ENCODE data around the gene WWC2. TPM values are rescaled to one million over a fixed set of nuclear protein-coding genes. Genes with fewer than 3 reads are reported as not detected.

The WWC2 gene
- total RNA-seq, 1 donor from 2014 or later, result 46.2 TPM

GRCh38 chr4:183100298-183100599 lies 1.2 kb downstream of the WWC2 start:
- peak overlapping the region; percentile 75 for H3K4me3 ChIP-seq (ENCODE audit: low read depth, low read length)
- DNase-seq (ENCODE audit: low read depth), result no peak
- no peak for TF ChIP-seq CTCF (conservative IDR thresholded peaks at IDR 0.05; ENCODE audit: low read depth, low read length)

- H3K4me3 ChIP-seq (ENCODE audit: low read depth, low read length), result peak overlapping the region; percentile 75
- DNase-seq (ENCODE audit: low read depth), result no peak
- TF ChIP-seq CTCF (conservative IDR thresholded peaks at IDR 0.05; ENCODE audit: low read depth, low read length), result no peak
These were observed 1.8 kb downstream of the WWC2 start for GRCh38 chr4:183100827-183101226.

GRCh38 chr4:183101956-183102480 lies 3.0 kb downstream of the WWC2 start:
- no peak for DNase-seq (ENCODE audit: low read depth)
- TF ChIP-seq CTCF (conservative IDR thresholded peaks at IDR 0.05; ENCODE audit: low read depth, low read length), result no peak
- H3K4me3 ChIP-seq (ENCODE audit: low read depth, low read length), result no peak overlapping the region

- no peak overlapping the region for H3K4me3 ChIP-seq (ENCODE audit: low read depth, low read length)
- TF ChIP-seq CTCF (conservative IDR thresholded peaks at IDR 0.05; ENCODE audit: low read depth, low read length), result no peak
- no peak for DNase-seq (ENCODE audit: low read depth)
These were observed 6.0 kb downstream of the WWC2 start for GRCh38 chr4:183105092-183105491.

- TF ChIP-seq CTCF (conservative IDR thresholded peaks at IDR 0.05; ENCODE audit: low read depth, low read length), result peak; percentile 30
These were observed 7.8 kb downstream of the WWC2 start for GRCh38 chr4:183106839-183107238.

GRCh38 chr4:183107891-183108459 lies 8.9 kb downstream of the WWC2 start:
- DNase-seq (ENCODE audit: low read depth), result no peak
- no peak overlapping the region for H3K4me3 ChIP-seq (ENCODE audit: low read depth, low read length)
- peak; percentile 9 for TF ChIP-seq CTCF (conservative IDR thresholded peaks at IDR 0.05; ENCODE audit: low read depth, low read length)

More at GRCh38 chr4:183106839-183107238, 7.8 kb downstream of the WWC2 start:
- H3K4me3 ChIP-seq (ENCODE audit: low read depth, low read length), result no peak overlapping the region
- no peak for DNase-seq (ENCODE audit: low read depth)

- no peak for DNase-seq (ENCODE audit: low read depth)
- no peak for TF ChIP-seq CTCF (conservative IDR thresholded peaks at IDR 0.05; ENCODE audit: low read depth, low read length)
- no peak overlapping the region for H3K4me3 ChIP-seq (ENCODE audit: low read depth, low read length)
These were observed 11.2 kb downstream of the WWC2 start for GRCh38 chr4:183110244-183110643.

Data from epithelial cell of proximal tubule (primary cell).